GM12892 (cell line): Measurements from ENCODE around the gene PLEKHA6.
"Not testable (repeated sequence)": the region's sequence is repeated elsewhere in the genome, so short reads cannot be mapped to it uniquely, and the experiment has no call there.

Source experiments
- POLR2A ChIP-seq: IDR thresholded peaks from 2 replicates; pipeline ENCODE4 v1.6.1; 2011; ENCODE audit warnings: low read depth, low read length, control low read depth
- POLR2AphosphoS5 ChIP-seq: IDR thresholded peaks from 2 replicates; pipeline ENCODE4 v1.6.1; 2011; ENCODE audit warnings: low read depth, low read length, control low read depth

GRCh38 chr1:204237515-204237914 is 122.2 kb downstream of the PLEKHA6 start:
- TF ChIP-seq POLR2A, POLR2AphosphoS5: not testable (repeated sequence)
